GM19395 (cell line): ENCODE data around the gene ZNF274.
"Not testable (repeated sequence)": the region's sequence is repeated elsewhere in the genome, so short reads cannot be mapped to it uniquely, and the experiment has no call there.

ENCODE experiments used
- ATAC-seq: cut with Tn5 transposase; IDR thresholded peaks from one replicate; pipeline ENCODE4 v1.9.1; 2021; ENCODE audit warnings: mild to moderate bottlenecking, moderate library complexity; ENCODE audit not compliant: unreplicated experiment

The ZNF274 gene

DNA sequence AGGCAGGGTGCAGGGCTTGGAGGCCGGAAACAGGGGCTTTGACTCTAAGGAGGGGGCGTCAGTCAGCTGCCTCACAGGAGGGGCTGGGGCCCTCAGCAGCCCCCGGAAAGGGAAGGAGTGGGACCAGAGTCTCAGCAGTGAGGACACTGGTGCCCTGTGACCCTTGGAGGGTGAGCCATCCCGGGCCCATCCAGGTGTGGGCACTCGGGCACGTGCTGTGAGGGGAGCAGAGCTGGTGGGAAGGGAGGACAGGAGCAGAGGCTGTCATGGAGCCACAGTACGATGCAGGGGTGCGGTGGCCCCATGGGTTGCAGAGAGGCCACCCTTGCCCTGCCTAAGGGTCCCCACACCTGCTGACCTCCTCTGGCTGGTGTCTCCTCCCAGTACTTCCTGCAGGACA lies 26.7 kb downstream of the ZNF274 start:
- ATAC-seq: no peak

GRCh38 chr19:58212336-58213074 lies 29.6 kb downstream of the ZNF274 start:
- ATAC-seq: no peak

DNA sequence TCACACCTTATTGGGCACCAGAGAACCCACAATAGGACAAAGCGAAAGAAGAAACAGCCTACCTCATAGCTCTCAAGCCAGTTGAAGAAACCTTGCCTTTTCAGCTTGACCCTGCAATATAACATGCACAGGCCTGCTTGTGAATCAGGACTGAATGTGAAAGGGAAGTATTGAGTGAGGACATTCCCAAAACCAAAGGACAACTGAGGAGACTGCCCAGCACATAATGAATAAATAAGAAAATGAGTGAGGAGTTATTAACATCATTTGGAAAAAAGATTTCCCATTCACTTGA lies 30.2 kb downstream of the ZNF274 start:
- ATAC-seq: no peak

DNA sequence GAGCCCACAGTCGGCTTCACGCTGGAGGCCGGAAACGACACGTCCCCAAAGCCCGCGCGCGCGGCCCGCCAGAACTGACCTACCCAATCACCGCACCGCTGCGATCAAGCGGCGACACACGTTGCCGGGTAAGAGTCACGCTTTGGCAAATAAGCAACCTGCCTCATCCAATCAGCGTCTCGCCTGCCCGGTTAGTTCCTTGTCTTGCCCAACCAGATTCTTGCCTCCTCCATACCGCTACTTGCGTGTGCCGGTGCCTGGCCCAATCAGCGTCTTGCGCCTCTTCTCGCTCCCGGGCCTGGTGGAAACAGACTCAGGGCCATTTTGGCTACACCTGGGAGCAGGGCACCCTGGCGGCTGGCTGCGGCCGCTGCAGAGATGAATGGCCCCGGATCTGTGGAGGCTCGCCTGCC lies 34.2 kb downstream of the ZNF274 start:
- no peak for ATAC-seq

DNA sequence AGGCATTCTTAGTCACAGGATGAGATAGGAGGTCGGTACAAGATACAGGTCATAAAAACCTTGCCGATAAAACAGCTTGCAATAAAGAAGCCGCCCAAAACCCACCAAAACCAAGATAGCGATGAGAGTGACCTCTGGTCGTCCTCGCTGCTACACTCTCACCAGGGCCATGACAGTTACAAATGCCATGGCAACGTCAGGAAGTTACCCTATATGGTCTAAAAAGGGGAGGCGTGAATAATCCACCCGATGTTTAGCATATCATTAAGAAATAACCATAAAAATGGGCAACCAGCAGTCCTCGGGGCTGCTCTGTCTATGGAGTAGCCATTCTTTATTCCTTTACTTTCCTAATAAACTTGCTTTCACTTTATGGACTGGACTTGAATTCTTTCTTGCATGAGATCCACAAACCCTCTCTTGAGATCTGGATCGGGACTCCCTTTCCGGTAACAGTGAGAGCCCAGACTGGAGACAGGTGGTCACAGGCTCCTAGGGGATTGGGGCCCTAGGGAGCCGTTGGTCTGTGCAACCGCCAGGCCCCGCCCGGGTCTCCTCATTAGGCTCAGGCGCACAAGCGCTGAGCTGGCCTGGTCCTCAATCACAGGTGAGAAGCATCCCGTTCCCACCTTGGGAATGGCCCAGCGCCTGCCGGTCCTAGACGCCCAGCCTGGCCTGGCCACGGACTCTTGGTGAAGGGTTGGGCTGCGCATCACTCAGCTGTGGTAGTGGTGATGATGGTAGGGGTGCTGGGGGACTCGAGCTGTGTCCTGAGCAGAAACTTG lies 34.9 kb downstream of the ZNF274 start:
- no peak for ATAC-seq

DNA sequence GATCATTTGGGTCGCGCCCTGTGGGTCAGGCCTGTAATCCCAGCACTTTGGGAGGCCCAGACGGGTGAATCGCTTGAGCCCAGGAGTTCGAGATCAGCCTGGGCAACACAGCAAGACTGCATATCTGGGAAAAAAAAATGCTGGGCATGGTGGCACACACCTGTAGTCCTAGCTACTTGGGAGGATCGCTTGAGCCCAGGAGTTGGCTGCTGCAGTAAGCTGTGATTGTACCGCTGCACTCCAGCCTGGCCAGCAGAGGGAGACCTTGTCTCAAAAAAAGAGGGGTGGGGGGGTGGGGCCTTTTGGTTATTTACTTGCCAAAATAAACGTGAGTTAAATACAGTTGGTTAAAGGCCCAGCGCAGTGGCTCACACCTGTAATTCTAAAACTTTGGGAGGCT lies 36.0 kb downstream of the ZNF274 start:
- ATAC-seq: no peak

DNA sequence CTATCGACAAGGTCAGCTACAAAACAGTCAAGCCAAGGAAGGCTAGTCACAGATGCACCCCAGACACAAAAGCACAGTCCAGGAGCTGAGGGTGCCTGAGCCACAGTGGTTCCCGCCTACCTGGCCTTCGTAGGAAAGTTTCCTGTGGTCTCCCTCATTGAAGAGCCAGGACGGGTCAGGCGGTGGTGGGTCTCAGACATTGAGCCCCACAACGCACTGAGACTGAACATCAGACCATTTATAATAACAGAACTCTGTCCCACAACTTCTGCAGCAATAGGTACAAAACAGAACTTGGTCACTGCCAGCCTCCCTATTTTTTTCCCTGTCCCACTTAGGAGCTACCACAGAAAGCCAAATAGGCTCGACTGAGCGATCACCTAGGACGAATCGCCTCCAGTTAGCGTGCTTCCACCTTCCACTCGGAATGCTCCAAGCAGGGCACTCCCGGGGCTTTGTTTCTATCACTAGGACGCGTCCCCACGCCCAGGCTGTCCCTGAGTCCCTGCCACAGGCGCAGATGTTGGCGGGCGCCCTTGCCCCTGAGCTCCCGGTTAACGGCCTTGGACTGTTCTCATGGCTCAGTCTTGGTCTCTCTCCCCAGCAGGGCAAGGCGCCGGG lies 45.2 kb downstream of the ZNF274 start:
- no peak for ATAC-seq

GRCh38 chr19:58228585-58229254 lies 45.9 kb downstream of the ZNF274 start, which contains the start of gene ZNF544:
Gene ZNF544, plus strand, starts transcription at chr19:58228914. Its CDS starts 15,110 bp downstream, at chr19:58244024.
- ATAC-seq: peak; percentile 91

DNA sequence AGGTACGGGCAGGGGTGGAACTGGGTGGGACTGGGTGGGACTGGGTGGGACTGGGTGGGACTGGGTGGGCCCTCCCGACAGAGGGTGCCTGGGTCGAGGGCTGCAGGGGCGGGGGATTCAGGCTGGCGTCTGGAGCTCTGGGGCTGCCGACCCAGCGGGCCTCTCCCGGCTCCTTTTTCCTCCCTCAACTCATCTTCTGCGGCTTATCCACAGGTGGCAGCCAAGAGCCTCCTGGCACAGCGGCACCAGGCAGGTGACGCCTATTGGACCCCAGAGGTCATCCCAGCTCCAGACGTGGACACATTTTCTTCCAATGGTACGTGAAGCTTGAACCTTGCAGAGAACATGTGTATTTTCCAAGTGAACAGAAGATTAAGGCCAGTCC lies 46.4 kb downstream of the ZNF274 start:
- no peak for ATAC-seq

- no peak for ATAC-seq
Measured at GRCh38 chr19:58237324-58237723, 54.5 kb downstream of the ZNF274 start.

DNA sequence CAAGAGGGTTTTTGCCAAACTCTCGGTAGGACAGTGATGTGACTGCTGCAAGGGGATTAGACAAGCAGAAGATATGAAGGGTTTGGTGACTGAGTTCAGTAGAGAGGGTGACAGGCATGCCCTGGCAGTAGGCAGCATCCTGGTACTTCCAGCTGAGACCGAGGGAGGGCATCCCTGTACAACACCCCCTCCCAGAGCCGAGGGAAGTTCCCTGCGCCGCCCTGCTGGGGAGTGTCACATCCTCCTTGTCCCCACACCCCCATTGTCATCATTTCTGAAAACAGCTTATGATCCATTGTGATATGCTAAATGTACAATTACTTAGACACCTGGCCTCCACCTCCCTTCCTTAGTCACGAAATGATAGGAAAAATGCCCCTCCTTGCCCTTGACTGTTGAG lies 60.5 kb downstream of the ZNF274 start:
- no peak for ATAC-seq

DNA sequence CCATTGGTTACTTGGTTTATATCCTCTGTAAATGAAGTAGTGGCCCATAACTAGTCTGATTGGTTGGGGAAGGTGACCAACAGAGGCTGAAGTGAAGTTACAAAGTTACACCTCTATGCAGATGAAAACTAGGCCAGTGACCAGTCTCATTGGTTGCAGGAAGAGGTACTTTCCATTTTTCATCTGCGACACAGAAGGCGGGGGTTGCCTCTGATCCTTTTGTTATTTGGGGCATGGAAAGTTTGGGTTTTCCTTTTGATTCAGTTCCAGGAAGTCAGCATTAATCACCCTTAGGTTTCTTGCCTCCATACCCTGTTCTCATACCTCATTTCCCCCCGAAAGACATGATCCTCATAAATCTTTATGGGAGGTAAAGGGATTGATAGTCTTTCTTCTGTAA lies 66.0 kb downstream of the ZNF274 start:
- ATAC-seq: no peak

DNA sequence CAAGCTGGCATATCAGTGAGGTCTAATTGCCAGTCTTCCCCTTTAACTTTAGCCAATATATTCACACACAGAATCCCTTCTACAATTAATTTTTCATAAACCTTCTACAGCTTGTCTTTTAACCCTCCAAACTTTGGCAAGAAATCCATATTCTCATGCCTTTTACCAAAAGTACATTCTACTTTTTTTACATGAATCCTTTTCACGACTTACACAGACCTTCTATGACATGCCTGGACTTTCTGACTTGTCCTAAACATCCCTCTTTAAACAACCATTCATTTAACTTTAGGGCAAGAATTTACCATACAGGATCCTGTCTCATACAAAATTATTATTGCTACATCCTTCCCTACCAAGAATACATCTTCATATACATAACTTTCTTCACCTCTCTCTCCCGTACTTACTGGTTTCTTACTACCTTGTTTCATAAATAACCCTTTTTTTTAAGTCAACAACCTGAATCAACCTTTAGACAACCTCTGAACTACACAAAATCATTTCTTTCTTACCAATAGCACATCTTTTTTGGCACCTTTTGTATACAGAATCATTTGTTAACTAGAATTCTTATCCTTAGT lies 69.3 kb downstream of the ZNF274 start:
- ATAC-seq: no peak

DNA sequence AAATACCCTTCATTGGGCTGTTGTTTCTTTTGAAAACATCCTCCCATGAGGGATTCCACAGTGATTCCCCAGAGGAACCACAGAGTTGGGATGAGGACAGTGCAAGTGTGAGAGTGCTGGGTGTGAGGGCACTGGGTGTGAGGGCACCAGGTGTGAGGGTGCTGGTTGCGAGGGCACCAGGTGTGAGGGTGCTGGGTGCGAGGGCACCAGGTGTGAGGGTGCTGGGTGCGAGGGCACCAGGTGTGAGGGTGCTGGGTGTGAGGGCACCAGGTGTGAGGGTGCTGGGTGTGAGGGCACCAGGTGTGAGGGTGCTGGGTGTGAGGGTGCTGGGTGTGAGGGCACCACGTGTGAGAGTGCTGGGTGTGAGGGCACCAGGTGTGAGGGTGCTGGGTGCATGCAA lies 75.4 kb downstream of the ZNF274 start:
- not testable (repeated sequence) for ATAC-seq

DNA sequence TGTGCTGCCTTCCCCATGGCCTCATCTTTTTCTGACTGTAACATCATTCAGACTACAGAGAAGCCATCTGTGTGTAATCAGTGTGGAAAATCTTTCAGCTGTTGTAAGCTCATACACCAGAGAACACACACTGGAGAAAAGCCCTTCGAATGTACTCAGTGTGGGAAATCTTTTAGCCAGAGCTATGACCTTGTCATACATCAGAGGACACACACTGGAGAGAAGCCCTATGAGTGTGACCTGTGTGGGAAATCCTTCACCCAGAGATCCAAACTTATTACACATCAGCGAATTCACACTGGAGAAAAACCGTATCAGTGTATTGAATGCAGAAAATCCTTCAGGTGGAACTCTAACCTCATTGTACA lies 78.7 kb downstream of the ZNF274 start:
- ATAC-seq: no peak

DNA sequence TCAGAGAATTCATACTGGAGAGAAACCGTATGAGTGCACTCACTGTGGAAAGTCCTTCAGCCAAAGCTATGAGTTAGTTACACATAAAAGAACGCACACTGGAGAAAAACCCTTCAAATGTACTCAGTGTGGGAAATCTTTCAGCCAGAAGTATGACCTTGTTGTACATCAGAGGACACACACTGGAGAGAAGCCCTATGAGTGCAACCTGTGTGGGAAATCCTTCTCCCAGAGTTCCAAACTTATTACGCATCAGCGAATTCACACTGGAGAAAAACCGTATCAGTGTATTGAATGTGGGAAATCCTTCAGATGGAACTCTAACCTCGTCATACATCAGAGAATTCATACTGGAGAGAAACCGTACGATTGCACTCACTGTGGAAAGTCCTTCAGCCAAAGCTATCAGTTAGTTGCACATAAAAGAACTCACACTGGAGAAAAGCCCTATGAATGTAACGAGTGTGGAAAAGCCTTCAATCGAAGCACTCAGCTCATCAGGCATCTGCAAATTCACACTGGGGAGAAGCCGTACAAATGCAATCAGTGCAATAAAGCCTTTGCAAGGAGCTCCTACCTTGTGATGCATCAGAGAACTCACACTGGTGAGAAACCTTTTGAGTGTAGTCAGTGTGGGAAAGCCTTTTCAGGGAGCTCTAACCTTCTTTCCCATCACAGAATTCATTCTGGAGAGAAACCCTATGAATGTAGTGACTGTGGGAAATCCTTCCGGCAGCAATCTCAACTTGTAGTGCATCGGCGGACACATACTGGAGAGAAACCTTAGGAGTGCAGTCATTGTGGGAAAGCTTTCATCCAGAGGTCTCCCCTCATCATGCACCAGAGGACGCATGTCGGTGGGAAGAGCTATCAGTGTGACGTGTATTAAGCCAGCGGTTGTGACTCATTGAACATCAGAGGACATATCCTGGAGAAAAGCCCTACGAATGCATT lies 79.4 kb downstream of the ZNF274 start:
- ATAC-seq: no peak

DNA sequence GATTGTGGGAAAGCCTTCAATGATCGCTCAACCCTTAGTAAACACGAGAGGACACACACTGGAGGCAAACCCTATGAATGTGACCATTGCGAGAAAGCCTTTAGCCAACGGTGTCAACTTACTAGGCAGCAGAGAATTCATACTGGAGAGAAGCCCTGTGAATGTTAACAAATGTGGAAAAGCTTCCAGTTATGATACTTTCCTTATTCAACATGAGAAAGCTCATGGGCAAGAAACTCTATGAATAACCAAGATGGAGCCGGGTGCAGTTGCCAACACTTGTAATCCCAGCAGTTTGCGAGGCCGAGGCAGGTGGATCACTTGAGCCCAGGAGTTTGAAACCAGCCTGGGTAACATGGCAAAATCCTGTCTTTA lies 80.0 kb downstream of the ZNF274 start:
- ATAC-seq: no peak
